GM19397 (cell line): Measurements from ENCODE around the gene TSPAN18.
A peak's percentile ranks its signal among the peaks of the same experiment; 100 is the strongest.

ENCODE experiments used
- ATAC-seq: cut with Tn5 transposase; IDR thresholded peaks from one replicate; pipeline ENCODE4 v1.9.1; 2021; ENCODE audit warnings: mild to moderate bottlenecking, moderate library complexity; ENCODE audit not compliant: unreplicated experiment

Gene TSPAN18, protein sequence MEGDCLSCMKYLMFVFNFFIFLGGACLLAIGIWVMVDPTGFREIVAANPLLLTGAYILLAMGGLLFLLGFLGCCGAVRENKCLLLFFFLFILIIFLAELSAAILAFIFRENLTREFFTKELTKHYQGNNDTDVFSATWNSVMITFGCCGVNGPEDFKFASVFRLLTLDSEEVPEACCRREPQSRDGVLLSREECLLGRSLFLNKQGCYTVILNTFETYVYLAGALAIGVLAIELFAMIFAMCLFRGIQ

GRCh38 chr11:44726283-44727113 is at the start of gene TSPAN18:
Gene TSPAN18, plus strand, starts transcription at chr11:44726962. Its CDS starts 179,455 bp downstream, at chr11:44906417.
- ATAC-seq: peak; percentile 79

DNA sequence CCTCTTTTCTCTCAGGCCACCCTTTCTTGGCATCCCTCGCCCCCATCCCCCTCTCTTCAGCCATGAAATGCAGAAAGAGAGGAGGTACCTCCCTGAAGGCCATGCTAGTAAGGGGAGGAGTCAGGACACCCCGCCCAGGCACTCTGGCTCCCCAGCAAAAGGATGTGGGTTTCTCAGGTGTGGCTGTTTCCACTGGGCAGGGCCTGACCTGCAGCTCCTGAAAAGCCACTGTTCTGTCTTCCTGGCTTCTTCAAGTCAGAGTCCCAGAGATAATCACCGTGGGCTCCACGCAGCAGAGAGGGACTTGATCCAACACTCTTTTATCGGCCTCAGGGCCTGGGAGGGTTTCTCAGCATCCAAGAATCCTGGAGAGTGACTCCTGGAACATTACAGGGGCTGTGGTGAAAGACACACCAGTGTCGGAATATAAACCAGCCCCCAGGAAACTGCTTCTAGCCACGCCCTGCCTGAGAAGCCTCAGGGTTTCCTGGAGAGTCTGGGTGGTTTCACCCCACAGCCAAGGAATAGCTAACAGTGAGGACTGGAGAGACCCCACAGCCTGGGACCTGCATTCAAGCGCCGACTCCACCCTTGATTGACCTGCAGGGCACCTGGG is 45.7 kb upstream of the TSPAN18 start:
- no peak for ATAC-seq

GRCh38 chr11:44681698-44682097 is 45.1 kb upstream of the TSPAN18 start:
- no peak for ATAC-seq

- no peak for ATAC-seq
Measured at GRCh38 chr11:44684859-44685281, 41.9 kb upstream of the TSPAN18 start.

DNA sequence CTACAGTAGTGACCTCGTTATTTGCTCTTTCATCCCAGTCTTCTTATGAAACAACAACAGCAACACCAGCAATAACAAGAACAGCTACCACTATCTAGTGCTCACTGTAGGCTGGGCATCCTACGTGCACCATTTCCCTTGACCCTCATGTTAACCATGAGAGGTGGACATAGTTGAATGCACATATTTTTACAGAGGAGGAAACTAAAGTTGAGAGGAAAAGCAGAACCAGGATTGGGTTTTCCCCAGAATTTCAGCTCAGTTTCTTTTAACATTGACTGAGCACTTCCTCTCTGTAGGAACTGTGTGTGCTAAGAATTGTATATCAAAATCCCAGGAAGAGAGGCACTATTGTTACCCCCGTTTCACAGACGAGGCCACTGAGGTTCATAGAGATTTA is 39.4 kb upstream of the TSPAN18 start:
- ATAC-seq: no peak

- ATAC-seq: no peak
Measured at GRCh38 chr11:44689265-44689664, 37.5 kb upstream of the TSPAN18 start.

- ATAC-seq: no peak
Measured at GRCh38 chr11:44690651-44691050, 36.1 kb upstream of the TSPAN18 start.

DNA sequence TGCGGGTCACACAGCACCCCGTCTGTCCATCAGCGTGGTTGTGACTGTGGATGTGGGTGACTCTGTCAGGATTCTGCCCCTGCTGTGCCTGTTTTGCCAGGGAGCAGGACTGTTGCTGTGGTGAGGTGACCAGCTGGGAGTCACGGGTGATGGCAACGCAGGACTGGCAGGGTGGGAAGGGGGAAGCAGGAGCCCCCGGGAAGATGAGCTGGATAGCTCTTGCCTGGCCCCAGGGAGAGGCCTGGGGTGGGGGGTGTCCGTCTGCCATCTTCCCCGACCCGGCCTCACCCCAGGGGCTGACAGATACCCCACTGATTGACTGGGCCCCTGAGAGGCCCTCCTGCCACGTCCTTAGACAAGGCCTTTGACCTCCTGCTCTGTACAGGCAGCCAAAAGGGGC is 34.3 kb upstream of the TSPAN18 start:
- ATAC-seq: no peak

DNA sequence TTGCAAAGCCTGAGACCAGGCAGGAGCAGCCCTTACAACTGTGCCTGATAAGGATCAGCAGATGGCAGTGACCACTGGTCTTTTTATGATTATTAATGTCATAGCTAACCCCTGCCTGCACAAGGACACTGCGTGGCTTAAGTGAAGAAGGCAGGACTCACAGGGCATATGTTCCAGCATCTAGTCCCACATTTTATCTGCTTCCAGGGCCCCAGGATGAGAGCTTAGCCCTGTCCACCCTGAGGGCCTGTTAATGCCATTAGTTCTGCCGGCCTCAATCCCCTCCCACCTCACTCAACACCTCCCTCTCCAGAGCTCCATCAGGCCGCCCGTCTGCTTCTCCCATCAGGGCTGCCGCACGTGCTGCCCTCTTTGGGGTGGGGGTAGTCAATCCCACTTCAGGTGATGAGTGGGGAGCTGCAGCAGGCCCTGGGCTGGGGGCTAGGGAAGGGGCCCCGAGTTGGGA is 33.1 kb upstream of the TSPAN18 start:
- ATAC-seq: no peak

- ATAC-seq: no peak
Measured at GRCh38 chr11:44694443-44694842, 32.3 kb upstream of the TSPAN18 start.

DNA sequence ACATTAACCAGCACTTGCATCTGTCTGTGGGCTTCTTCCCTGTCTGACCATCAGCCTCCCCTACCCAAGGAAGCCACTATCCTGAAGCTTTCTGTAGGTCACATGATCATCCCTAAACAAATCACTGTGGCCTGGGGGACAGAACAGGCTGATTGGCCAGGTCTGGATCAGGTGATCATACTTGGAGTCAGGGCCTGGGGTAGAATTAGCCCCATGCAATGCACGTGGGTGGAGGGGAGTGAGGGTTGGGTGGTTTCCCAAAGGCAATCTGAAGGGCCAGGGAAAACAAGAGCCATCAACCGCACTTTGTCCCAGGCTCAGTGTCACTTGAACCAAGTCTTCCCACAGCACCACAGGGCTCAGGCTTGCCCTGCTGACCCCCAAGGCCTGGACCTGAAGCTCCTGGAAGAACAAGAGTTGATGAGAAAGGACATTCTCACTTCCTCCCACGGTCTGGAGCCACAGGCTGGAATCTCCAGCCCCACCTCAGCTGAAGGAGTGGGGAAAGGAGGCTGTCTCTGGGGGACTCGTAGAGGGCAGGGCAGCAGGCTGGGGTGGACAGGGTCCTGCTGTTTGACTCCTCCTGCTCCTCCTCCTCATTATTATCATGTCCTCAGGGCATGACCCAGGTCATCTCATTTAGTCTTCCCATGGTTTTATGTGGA is 31.5 kb upstream of the TSPAN18 start:
- no peak for ATAC-seq

DNA sequence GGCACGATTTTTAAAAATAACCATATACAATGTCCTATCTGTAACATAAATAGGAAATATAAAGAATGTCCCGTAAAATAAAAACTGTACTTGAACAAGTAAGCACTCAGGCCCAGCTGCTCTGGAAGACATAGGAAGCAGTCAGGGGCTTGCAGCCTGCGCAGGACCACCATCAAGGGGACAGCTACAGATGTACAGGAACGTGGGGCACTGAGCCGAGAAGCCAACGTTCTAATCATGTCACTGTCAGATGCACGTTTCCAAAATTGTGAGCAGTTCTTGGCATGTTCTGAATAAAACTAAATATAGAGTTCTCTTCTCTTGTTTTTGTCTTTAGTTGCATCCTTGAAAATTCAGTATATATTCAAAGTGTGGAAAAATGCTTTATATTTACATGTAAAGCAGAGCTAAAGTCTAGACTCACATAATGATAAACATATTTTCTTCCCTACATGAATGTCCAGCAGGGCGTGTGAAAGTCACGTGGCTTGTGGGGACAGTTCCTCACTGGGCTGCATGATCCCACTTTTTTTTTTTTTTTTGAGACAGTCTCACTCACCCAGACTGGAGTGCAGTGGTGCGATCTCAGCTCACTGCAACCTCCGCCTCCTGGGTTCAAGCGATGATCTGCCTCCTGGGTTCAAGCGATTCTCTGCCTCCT is 28.4 kb upstream of the TSPAN18 start:
- no peak for ATAC-seq

GRCh38 chr11:44699497-44700408 is 27.0 kb upstream of the TSPAN18 start:
- ATAC-seq: no peak

DNA sequence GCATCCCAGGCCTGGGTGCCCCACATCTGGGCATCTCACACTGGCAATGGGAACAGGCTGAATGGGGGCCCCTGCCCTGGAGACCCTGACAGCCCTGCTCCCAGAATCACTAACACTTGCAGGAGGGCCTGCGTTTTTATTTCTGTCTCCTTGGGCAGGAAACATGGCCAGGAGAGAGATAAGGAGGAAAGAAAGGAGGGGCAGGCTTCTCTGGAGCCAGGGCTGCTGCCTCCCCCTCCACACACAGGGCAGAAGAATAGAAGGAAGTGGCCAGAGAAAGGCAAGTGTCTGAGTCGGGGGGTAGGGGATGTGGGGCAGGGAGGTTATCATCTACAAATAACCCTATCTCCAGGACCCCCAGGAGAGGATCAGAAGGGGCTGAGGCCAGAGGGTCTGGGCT is 25.5 kb upstream of the TSPAN18 start:
- ATAC-seq: no peak

- no peak for ATAC-seq
Measured at GRCh38 chr11:44702889-44703288, 23.9 kb upstream of the TSPAN18 start.

DNA sequence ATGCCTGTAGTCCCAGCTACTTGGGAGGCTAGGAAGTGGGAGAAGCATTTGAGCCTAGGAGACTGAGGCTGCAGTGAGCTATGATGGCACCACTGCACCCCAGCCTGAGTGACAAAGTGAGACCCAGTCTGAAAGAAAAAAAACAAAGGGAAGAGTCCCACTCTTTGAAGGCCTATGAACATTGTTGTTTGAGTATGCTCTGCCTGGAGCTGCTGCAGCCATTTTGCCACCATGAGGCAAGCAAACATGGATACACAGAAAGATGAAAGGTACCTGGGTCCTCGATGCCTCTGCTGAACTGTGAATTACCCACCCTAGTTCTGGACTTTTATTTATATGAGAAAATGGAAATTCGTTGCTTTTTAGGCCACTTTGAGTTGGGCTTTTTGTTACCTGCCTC is 19.7 kb upstream of the TSPAN18 start:
- ATAC-seq: no peak

DNA sequence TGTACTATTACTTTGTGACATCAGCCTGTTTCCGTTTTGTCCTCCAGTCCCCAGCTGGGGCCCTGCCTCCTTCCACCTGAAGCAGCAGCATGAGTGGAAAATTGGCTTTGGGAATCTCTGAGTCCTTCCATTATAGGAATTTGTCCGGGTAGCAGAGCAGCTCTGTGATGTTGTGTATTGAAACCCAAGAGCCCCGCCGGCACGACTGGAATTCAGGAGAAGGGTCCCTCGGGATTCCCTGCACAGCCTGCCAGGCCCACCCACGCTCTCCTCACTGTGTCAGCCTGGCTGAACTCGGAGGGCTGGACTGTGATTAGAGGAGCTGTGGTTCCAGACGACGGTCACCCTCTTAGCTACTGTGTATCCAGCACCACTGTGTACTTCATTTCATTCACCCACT is 18.8 kb upstream of the TSPAN18 start:
- no peak for ATAC-seq

DNA sequence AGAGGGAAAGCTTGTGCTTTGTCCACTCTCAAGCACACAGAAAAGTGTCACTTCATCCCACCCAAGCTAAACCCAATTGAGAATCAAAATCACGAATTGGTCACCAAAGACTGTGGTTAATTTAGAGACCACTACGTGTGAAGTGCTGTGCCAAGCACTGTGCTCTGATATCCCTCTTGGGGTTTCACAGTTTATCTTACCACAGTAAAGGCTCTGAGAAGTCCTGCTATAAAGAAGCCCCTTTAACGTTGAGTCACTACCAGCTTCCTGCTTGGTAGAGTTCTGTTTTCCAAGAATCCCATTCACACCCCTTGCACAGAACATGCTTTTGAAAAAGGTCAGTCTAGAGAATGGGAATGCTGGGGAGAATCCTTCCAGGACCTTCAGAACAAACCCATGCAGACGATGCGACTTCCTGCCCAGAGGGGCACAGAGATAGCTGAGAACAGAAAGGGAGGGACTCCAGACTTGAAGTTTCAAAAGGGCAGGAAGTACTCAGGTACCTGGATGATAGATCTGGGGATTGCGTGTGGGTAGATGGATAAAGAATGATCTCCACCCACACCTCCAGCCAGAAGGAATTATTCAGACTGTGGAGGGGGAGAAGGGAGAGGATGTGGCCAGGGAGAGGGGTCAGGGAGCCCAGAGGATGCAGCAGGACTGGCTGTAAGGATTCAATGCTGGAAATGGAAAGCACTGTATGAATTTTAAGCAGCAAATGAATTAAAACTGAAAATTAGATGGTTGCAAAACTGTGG is 18.1 kb upstream of the TSPAN18 start:
- no peak for ATAC-seq

- ATAC-seq: no peak
Measured at GRCh38 chr11:44709281-44709562, 17.5 kb upstream of the TSPAN18 start.
